ENCODE results near the gene ZDHHC17. TPM values are rescaled to one million over a fixed set of nuclear protein-coding genes. Genes with fewer than 3 reads are reported as not detected.

Gene ZDHHC17
- polyA plus RNA-seq, 1 donor (not counting 4 experiments of a cell fraction or from before 2014, with no cell fraction given), result 28.2 TPM

GRCh38 chr12:76871082-76871481, 107.2 kb downstream of the ZDHHC17 start:
- dilution Hi-C loops (cut with MboI; ENCODE audit: extremely low pct_ligation_motif_present, low sequenced_read_pairs), result no loop called here
- Histone ChIP-seq H3K4me2 (ENCODE audit: control insufficient read depth, extremely low read depth, insufficient read depth, low read depth, low read length) (no peak overlapping the region), H3K79me2 (ENCODE audit: control insufficient read depth, insufficient read depth, low read length) (peaks cover 28% of the 10 kb centered on the region), H3K27ac (ENCODE audit: control insufficient read depth, insufficient read depth, low read length) (no peak overlapping the region), H3K4me1 (ENCODE audit: control insufficient read depth, extremely low read depth, insufficient read depth, low read length) (peaks cover 3% of the 10 kb centered on the region), H3K9me1 (ENCODE audit: control insufficient read depth, extremely low read depth, insufficient read depth, low read length) (no peaks in the 10 kb centered on the region), H3K36me3 (ENCODE audit: control insufficient read depth in 2 of 2, extremely low read depth in 1 of 2, insufficient read depth in 2 of 2, low read length in 2 of 2) (peaks cover 1 to 3% of the 10 kb centered on the region in 2 experiments), H3K27me3 (ENCODE audit: control insufficient read depth, extremely low read depth, insufficient read depth, low read length) (no peaks in the 10 kb centered on the region), H4K20me1 (ENCODE audit: control insufficient read depth, extremely low read depth, insufficient read depth, low read length) (no peaks in the 10 kb centered on the region), H2AFZ (ENCODE audit: control insufficient read depth, low read length) (no peak overlapping the region), H3K9ac (ENCODE audit: control insufficient read depth, extremely low read depth, insufficient read depth, low read length) (no peak overlapping the region), H3K4me3 (ENCODE audit: control insufficient read depth in 2 of 3, extremely low read depth in 1 of 3, insufficient read depth in 2 of 3, low read depth in 1 of 3, low read length in 3 of 3) (no peak overlapping the region), H3K9me3 (ENCODE audit: control insufficient read depth, low read depth, low read length) (no peaks in the 10 kb centered on the region)
- TF ChIP-seq, protein P1, sequence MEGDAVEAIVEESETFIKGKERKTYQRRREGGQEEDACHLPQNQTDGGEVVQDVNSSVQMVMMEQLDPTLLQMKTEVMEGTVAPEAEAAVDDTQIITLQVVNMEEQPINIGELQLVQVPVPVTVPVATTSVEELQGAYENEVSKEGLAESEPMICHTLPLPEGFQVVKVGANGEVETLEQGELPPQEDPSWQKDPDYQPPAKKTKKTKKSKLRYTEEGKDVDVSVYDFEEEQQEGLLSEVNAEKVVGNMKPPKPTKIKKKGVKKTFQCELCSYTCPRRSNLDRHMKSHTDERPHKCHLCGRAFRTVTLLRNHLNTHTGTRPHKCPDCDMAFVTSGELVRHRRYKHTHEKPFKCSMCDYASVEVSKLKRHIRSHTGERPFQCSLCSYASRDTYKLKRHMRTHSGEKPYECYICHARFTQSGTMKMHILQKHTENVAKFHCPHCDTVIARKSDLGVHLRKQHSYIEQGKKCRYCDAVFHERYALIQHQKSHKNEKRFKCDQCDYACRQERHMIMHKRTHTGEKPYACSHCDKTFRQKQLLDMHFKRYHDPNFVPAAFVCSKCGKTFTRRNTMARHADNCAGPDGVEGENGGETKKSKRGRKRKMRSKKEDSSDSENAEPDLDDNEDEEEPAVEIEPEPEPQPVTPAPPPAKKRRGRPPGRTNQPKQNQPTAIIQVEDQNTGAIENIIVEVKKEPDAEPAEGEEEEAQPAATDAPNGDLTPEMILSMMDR (optimal IDR thresholded peaks at IDR 0.05 in 1 of 3, IDR thresholded peaks at IDR 0.05 in 1 of 3, conservative IDR thresholded peaks at IDR 0.05 in 1 of 3; ENCODE audit: extremely low read depth in 1 of 3, insufficient read depth in 2 of 3, low read length in 3 of 3), result no peak
- no peak for TF ChIP-seq EZH2 (IDR thresholded peaks at IDR 0.05; ENCODE audit: low read length)
- FAIRE-seq (no peak), DNase-seq (ENCODE audit: low read depth, low spot score) (no peak)

GRCh38 chr12:76871742-76872141, 107.8 kb downstream of the ZDHHC17 start:
- H3K4me2 ChIP-seq (ENCODE audit: control insufficient read depth, extremely low read depth, insufficient read depth, low read depth, low read length), result no peak overlapping the region
- H3K9ac ChIP-seq (ENCODE audit: control insufficient read depth, extremely low read depth, insufficient read depth, low read length), result no peak overlapping the region
- peaks cover 28% of the 10 kb centered on the region for H3K79me2 ChIP-seq (ENCODE audit: control insufficient read depth, insufficient read depth, low read length)
- H2AFZ ChIP-seq (ENCODE audit: control insufficient read depth, low read length), result no peak overlapping the region
- dilution Hi-C loops (cut with MboI; ENCODE audit: extremely low pct_ligation_motif_present, low sequenced_read_pairs), result no loop called here
- no peak overlapping the region for H3K27ac ChIP-seq (ENCODE audit: control insufficient read depth, insufficient read depth, low read length)
- no peaks in the 10 kb centered on the region for H3K9me3 ChIP-seq (ENCODE audit: control insufficient read depth, low read depth, low read length)
- no peaks in the 10 kb centered on the region for H3K9me1 ChIP-seq (ENCODE audit: control insufficient read depth, extremely low read depth, insufficient read depth, low read length)
- no peaks in the 10 kb centered on the region for H4K20me1 ChIP-seq (ENCODE audit: control insufficient read depth, extremely low read depth, insufficient read depth, low read length)
- peaks cover 1 to 3% of the 10 kb centered on the region in 2 experiments for H3K36me3 ChIP-seq (ENCODE audit: control insufficient read depth in 2 of 2, extremely low read depth in 1 of 2, insufficient read depth in 2 of 2, low read length in 2 of 2)
- DNase-seq (ENCODE audit: low read depth, low spot score) (no peak), FAIRE-seq (no peak)
- TF ChIP-seq, protein P1 (optimal IDR thresholded peaks at IDR 0.05 in 1 of 3, IDR thresholded peaks at IDR 0.05 in 1 of 3, conservative IDR thresholded peaks at IDR 0.05 in 1 of 3; ENCODE audit: extremely low read depth in 1 of 3, insufficient read depth in 2 of 3, low read length in 3 of 3), result no peak
- TF ChIP-seq EZH2 (IDR thresholded peaks at IDR 0.05; ENCODE audit: low read length), result no peak
- peaks cover 10% of the 10 kb centered on the region for H3K4me1 ChIP-seq (ENCODE audit: control insufficient read depth, extremely low read depth, insufficient read depth, low read length)
- H3K27me3 ChIP-seq (ENCODE audit: control insufficient read depth, extremely low read depth, insufficient read depth, low read length), result no peaks in the 10 kb centered on the region
- H3K4me3 ChIP-seq (ENCODE audit: control insufficient read depth in 2 of 3, extremely low read depth in 1 of 3, insufficient read depth in 2 of 3, low read depth in 1 of 3, low read length in 3 of 3), result no peak overlapping the region
